Left lung (tissue), 10 donors: Measurements from ENCODE around the gene MFNG. TPM values are rescaled to one million over a fixed set of nuclear protein-coding genes. Genes with fewer than 3 reads are reported as not detected.

ENCODE experiments used
- ATAC-seq: fragments of 200-7000 bp; cut with Tn5 transposase; one replicate; pipeline ENCODE4 v1.9.1; 2020; ENCODE audit warnings: moderate library complexity
- DNase-seq, 4 donors: peaks; one replicate each; pipeline ENCODE4 v3.0.0-alpha.2; 2013 to 2020
- H3K27ac ChIP-seq, 2 donors: fragments of 200-600 bp; sonication (generic) in 1 of 2; one replicate each; pipeline versions ENCODE4 v1.5.0 to v1.8.0; 2020 to 2021
- H3K27me3 ChIP-seq, 2 donors: fragments of 200-600 bp; sonication (generic) in 1 of 2; one replicate each; pipeline versions ENCODE4 v1.5.0 to v1.8.0; 2020 to 2021
- H3K36me3 ChIP-seq, 2 donors: fragments of 200-600 bp; sonication (generic) in 1 of 2; one replicate each; pipeline versions ENCODE4 v1.5.0 to v1.8.0; 2020 to 2021
- H3K4me1 ChIP-seq, 2 donors: fragments of 200-600 bp; one replicate each; pipeline ENCODE4 v1.8.0; 2021
- H3K4me3 ChIP-seq, 2 donors: fragments of 200-600 bp; sonication (generic) in 1 of 2; one replicate each; pipeline versions ENCODE4 v1.5.0 to v1.8.0; 2020 to 2021; ENCODE audit warnings: mild to moderate bottlenecking in 1 of 2
- H3K9me3 ChIP-seq, 2 donors: fragments of 200-600 bp; sonication (generic) in 1 of 2; one replicate each; pipeline versions ENCODE4 v1.5.0 to v1.8.0; 2020 to 2021
- intact Hi-C, 2 donors: fragments of 100-400 bp; cut with DNase I; formaldehyde crosslinking; loops; one replicate each; pipeline versions ENCODE4 v1.11.2 to v1.14.2; 2022
- polyA plus RNA-seq, 6 donors: library from polyadenylated mRNA; unstranded; fragments of 120-200 nt; gene quantifications; one replicate each; pipeline ENCODE4 v1.2.1, GENCODE V29; 2013; ENCODE audit not compliant: insufficient read length in 6 of 6
- total RNA-seq, 2 donors: library from RNA; stranded (reverse); fragmentation: NEBNext Ultra II Directional; extraction: Animal tissue kit (Norgen Biotek cat#: 25700); gene quantifications; one replicate each; pipeline ENCODE4 v1.2.1, GENCODE V29; 2021
- TF ChIP-seq, protein P1 (sequence below), 2 donors: fragments of 200-600 bp; sonication (generic) in 1 of 2; IDR thresholded peaks; one replicate each; pipeline versions ENCODE4 v1.5.0 to v1.8.0; 2021; ENCODE audit warnings: antibody characterized with exemption in 2 of 2
- donor health status: DM: no; HTN: yes; CAD: no.
- donor health status: DM: no; HTN: no; CAD: no.

Gene MFNG
- total and polyA plus RNA-seq, 8 donors, result 17.7 to 46.4 (median 22.3) TPM

- DNase-seq, result no peak
- peaks cover 0 to 3% of the 10 kb centered on the region in 2 donors for H3K4me1 ChIP-seq
- peaks cover 12 to 56% of the 10 kb centered on the region in 2 donors for H3K27me3 ChIP-seq
- no peak overlapping the region for H3K4me3 ChIP-seq
- ATAC-seq, result no peak
- TF ChIP-seq, protein P1, sequence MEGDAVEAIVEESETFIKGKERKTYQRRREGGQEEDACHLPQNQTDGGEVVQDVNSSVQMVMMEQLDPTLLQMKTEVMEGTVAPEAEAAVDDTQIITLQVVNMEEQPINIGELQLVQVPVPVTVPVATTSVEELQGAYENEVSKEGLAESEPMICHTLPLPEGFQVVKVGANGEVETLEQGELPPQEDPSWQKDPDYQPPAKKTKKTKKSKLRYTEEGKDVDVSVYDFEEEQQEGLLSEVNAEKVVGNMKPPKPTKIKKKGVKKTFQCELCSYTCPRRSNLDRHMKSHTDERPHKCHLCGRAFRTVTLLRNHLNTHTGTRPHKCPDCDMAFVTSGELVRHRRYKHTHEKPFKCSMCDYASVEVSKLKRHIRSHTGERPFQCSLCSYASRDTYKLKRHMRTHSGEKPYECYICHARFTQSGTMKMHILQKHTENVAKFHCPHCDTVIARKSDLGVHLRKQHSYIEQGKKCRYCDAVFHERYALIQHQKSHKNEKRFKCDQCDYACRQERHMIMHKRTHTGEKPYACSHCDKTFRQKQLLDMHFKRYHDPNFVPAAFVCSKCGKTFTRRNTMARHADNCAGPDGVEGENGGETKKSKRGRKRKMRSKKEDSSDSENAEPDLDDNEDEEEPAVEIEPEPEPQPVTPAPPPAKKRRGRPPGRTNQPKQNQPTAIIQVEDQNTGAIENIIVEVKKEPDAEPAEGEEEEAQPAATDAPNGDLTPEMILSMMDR (IDR thresholded peaks at IDR 0.05), result no peak
- no peaks in the 10 kb centered on the region for H3K9me3 ChIP-seq
- no peaks in the 10 kb centered on the region for H3K36me3 ChIP-seq
- intact Hi-C loops, result no loop called here
- H3K27ac ChIP-seq, result no peak overlapping the region
Measured at GRCh38 chr22:37432708-37433054, 53.5 kb downstream of the MFNG start.

DNA sequence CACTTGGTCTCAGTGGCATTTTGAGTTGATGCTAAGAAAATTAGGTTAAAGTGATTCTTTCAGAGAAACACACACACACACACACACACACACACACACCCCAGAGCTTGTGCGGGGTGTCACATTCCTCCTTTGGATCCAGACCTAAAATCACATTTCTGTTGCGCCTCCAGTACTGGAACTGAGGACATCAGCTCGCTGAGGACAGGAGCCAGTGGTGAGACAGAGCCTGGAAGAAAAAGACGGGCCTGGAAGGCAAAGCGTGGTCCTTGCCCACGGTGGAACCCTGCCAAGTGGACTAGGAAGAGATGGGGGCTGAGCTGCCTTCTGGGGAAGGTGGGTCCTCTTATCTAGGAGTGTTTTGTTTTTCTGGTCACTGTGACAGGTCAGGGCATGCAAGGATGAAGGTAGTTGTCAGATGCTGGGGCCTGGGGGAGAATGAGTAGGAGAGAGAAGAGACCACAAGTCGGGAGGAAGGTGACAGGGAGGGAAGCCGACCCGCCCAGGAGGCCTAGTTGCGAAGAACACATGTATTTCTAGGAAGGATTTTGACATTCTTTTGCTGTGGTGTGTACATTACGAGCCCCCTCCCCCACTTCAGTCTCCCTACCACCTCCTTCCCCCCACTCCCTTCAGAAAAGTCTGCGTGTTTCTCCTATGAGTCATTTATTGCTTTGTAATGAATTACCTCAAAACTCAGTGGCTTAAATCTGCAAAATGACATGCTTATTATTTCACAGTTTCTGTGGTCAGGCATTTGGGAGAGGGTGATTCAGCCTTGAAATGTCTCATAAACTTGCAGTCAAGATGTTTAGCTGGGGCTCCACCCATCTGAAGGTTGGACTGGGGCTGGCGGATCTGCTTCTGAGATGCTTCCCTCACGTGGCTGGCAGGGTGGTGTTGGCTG lies 54.1 kb downstream of the MFNG start:
- H3K36me3 ChIP-seq, result no peaks in the 10 kb centered on the region
- H3K4me1 ChIP-seq, result peaks cover 0 to 9% of the 10 kb centered on the region in 2 donors
- H3K27ac ChIP-seq, result no peak overlapping the region
- no peak overlapping the region for H3K4me3 ChIP-seq
- peaks cover 13 to 62% of the 10 kb centered on the region in 2 donors for H3K27me3 ChIP-seq
- H3K9me3 ChIP-seq, result no peaks in the 10 kb centered on the region
- TF ChIP-seq, protein P1 (IDR thresholded peaks at IDR 0.05), result no peak
- intact Hi-C loops, result no loop called here
- ATAC-seq (peak; percentile 42), DNase-seq (peak in 1 of 4 donors; percentile 49)

GRCh38 chr22:37431366-37431765 lies 54.8 kb downstream of the MFNG start:
- TF ChIP-seq, protein P1 (IDR thresholded peaks at IDR 0.05), result no peak
- peaks cover 13 to 69% of the 10 kb centered on the region in 2 donors for H3K27me3 ChIP-seq
- H3K9me3 ChIP-seq, result no peaks in the 10 kb centered on the region
- intact Hi-C loops, result no loop called here
- DNase-seq (no peak), ATAC-seq (no peak)
- H3K4me3 ChIP-seq, result no peak overlapping the region
- H3K36me3 ChIP-seq, result no peaks in the 10 kb centered on the region
- no peak overlapping the region for H3K27ac ChIP-seq
- H3K4me1 ChIP-seq, result peaks cover 0 to 15% of the 10 kb centered on the region in 2 donors

DNA sequence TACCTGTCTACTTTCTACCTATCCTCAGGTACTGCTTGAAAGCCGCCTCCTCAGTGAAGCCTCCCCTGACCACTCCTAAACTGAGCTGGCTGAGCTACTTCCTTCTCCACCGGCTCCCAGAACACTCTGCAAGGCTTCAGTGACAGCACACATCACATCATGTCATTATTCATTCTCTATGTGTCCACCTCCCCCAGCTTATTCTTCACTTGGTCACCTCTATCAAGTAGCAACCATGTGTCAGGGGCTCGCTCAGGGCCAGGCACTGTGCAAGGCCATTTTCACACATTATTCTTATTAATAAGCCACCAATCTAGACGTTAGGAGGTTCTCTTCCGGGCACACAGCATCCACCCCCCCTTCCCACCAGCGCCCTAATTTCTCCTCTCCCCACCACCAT lies 55.2 kb downstream of the MFNG start:
- Histone ChIP-seq H3K9me3 (no peaks in the 10 kb centered on the region), H3K4me3 (no peak overlapping the region), H3K36me3 (no peaks in the 10 kb centered on the region), H3K4me1 (peaks cover 0 to 18% of the 10 kb centered on the region in 2 donors), H3K27me3 (peaks cover 13 to 73% of the 10 kb centered on the region in 2 donors), H3K27ac (no peak overlapping the region)
- TF ChIP-seq, protein P1 (IDR thresholded peaks at IDR 0.05), result no peak
- intact Hi-C loops, result no loop called here
- DNase-seq (peak in 1 of 4 donors; percentile 16), ATAC-seq (no peak)
